CD8-positive, alpha-beta memory T cell (primary cell): Measurements from ENCODE around the gene ERAP2. TPM values are rescaled to one million over a fixed set of nuclear protein-coding genes. Genes with fewer than 3 reads are reported as not detected.

Source experiments
- CTCF ChIA-PET: fragments of 350-600 bp; sonication (Branson Sonifier 250); formaldehyde crosslinking; loops from one replicate; lab custom pipeline; 2021; ENCODE audit warnings: antibody characterized with exemption; lab: Charles Lee
- POLR2A ChIA-PET: fragments of 350-600 bp; sonication (Branson Sonifier 250); formaldehyde crosslinking; loops from one replicate; lab custom pipeline; 2021; ENCODE audit warnings: antibody characterized with exemption; lab: Charles Lee
- DNase-seq, 5 donors: peaks; one replicate each; pipeline versions ENCODE4 v3.0.0 to v3.0.0-alpha.2; 2020 to 2022; ENCODE audit warnings: mixed read lengths in 1 of 5
- H3K27ac ChIP-seq: one replicate; pipeline ENCODE4 v1.7.0; 2013; ENCODE audit warnings: low read depth, mild to moderate bottlenecking, low read length, moderate library complexity
- H3K27me3 ChIP-seq: 2 replicates; pipeline ENCODE4 v1.7.0; 2013; ENCODE audit warnings: low read length, mild to moderate bottlenecking; ENCODE audit not compliant: insufficient read depth, poor library complexity, severe bottlenecking
- H3K36me3 ChIP-seq: 2 replicates; pipeline ENCODE4 v1.7.0; 2013; ENCODE audit warnings: mild to moderate bottlenecking, low read length, moderate library complexity; ENCODE audit not compliant: insufficient read depth
- H3K4me1 ChIP-seq: 2 replicates; pipeline ENCODE4 v1.7.0; 2013; ENCODE audit warnings: mild to moderate bottlenecking, low read length, moderate library complexity; ENCODE audit not compliant: insufficient read depth
- H3K4me3 ChIP-seq: 2 replicates; pipeline ENCODE4 v1.7.0; 2013; ENCODE audit warnings: mild to moderate bottlenecking, low read length
- H3K9me3 ChIP-seq: 2 replicates; pipeline ENCODE4 v1.7.0; 2013; ENCODE audit warnings: mild to moderate bottlenecking, low read length
- H3K27ac Mint-ChIP-seq, 8 donors: one replicate each; pipeline ENCODE4 v1.8.0; 2020 to 2021; ENCODE audit warnings: mixed read lengths in 8 of 8, mild to moderate bottlenecking in 6 of 8, inconsistent platforms in 3 of 8, moderate library complexity in 3 of 8
- H3K27me3 Mint-ChIP-seq, 2 donors: one replicate each; pipeline ENCODE4 v1.8.0; 2020 to 2021; ENCODE audit warnings: mixed read lengths in 2 of 2, mild to moderate bottlenecking in 1 of 2, moderate library complexity in 1 of 2
- H3K36me3 Mint-ChIP-seq, 3 donors: one replicate each; pipeline ENCODE4 v1.8.0; 2020 to 2021; ENCODE audit warnings: mixed read lengths in 3 of 3, inconsistent platforms in 1 of 3, mild to moderate bottlenecking in 1 of 3
- H3K4me1 Mint-ChIP-seq, 3 donors: one replicate each; pipeline ENCODE4 v1.8.0; 2020 to 2021; ENCODE audit warnings: mixed read lengths in 3 of 3, inconsistent platforms in 1 of 3, mild to moderate bottlenecking in 1 of 3
- H3K4me3 Mint-ChIP-seq, 7 donors: one replicate each; pipeline ENCODE4 v1.8.0; 2020 to 2021; ENCODE audit warnings: mixed read lengths in 7 of 7, mild to moderate bottlenecking in 6 of 7, moderate library complexity in 4 of 7, inconsistent platforms in 2 of 7
- H3K9me3 Mint-ChIP-seq, 5 donors: one replicate each; pipeline ENCODE4 v1.8.0; 2020 to 2022; ENCODE audit warnings: mixed read lengths in 5 of 5, mild to moderate bottlenecking in 3 of 5, moderate library complexity in 2 of 5, inconsistent platforms in 1 of 5
- polyA plus RNA-seq: library from polyadenylated mRNA; unstranded; fragments of 300-500 nt; fragmentation: Illumina TruSeq; gene quantifications from one replicate; pipeline ENCODE4 v1.2.3, GENCODE V29; 2021
- total RNA-seq, 2 experiments: library from RNA; stranded (reverse); gene quantifications; one replicate each; pipeline ENCODE4 v1.2.3, GENCODE V29; 2021

Gene ERAP2
- total and polyA plus RNA-seq, 3 experiments from 2014 or later, result 37.0 to 128 (median 41.4) TPM

DNA sequence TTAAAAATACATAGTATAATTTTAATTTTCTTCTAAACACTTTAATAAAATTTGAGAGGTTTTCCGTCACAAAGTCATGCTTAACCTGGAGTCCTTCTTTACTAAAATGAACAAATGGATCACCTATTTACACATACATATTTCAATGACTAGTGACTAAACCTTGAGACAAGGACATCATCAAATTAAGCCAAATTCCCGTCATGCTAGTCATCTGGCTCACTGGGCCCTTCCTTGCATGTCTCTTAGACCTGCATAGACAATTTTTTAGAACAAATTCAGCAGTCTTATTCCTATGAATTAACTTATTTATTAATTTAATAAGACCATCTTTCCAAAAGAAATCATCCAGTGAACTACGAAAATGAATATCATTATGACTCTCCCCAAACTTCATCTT lies 26.6 kb downstream of the ERAP2 start:
- Histone ChIP-seq H3K9me3 (no peaks in the 10 kb centered on the region), H3K27ac (no peak overlapping the region), H3K4me1 (no peaks in the 10 kb centered on the region), H3K36me3 (peaks cover 30% of the 10 kb centered on the region), H3K4me3 (no peak overlapping the region), H3K27me3 (no peaks in the 10 kb centered on the region)
- Mint-ChIP-seq H3K36me3 (peaks cover 5 to 82% (median 28%) of the 10 kb centered on the region in 3 donors), H3K4me3 (no peak overlapping the region), H3K9me3 (no peaks in the 10 kb centered on the region), H3K4me1 (peaks cover 6 to 17% (median 6%) of the 10 kb centered on the region in 3 donors), H3K27me3 (no peaks in the 10 kb centered on the region), H3K27ac (peak overlapping the region in 1 of 8 donors; percentile 66)
- no peak for DNase-seq
- CTCF ChIA-PET, result interaction anchor here (1.7 kb wide), 1 partner anchor 34 kb away, joined by 3 read pairs; no protein-coding TSS in a partner anchor
- POLR2A ChIA-PET, result no interaction called here

DNA sequence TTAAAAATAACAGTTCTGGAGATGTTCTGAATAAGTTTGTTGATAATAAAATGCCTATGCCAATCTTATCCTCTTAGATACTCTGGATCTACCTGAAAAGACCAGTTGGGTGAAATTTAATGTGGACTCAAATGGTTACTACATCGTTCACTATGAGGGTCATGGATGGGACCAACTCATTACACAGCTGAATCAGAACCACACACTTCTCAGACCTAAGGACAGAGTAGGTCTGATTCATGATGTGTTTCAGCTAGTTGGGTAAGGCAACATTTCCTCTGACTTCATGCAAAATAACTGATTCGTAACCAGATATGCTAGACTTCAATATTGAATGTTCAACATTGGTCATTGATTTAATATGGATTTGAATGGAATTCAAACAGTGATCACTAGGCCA lies 27.0 kb downstream of the ERAP2 start:
- Mint-ChIP-seq H3K4me1 (peaks cover 6 to 17% (median 6%) of the 10 kb centered on the region in 3 donors), H3K36me3 (peaks cover 5 to 84% (median 29%) of the 10 kb centered on the region in 3 donors), H3K9me3 (no peaks in the 10 kb centered on the region), H3K27ac (peak overlapping the region in 1 of 8 donors; percentile 66), H3K27me3 (no peaks in the 10 kb centered on the region), H3K4me3 (no peak overlapping the region)
- Histone ChIP-seq H3K9me3 (no peaks in the 10 kb centered on the region), H3K27me3 (no peaks in the 10 kb centered on the region), H3K27ac (no peak overlapping the region), H3K4me3 (no peak overlapping the region), H3K36me3 (peaks cover 33% of the 10 kb centered on the region), H3K4me1 (no peaks in the 10 kb centered on the region)
- ChIA-PET CTCF (interaction anchor here (1.7 kb wide), 1 partner anchor 34 kb away, joined by 3 read pairs; no protein-coding TSS in a partner anchor), POLR2A (no interaction called here)
- DNase-seq, result no peak

DNA sequence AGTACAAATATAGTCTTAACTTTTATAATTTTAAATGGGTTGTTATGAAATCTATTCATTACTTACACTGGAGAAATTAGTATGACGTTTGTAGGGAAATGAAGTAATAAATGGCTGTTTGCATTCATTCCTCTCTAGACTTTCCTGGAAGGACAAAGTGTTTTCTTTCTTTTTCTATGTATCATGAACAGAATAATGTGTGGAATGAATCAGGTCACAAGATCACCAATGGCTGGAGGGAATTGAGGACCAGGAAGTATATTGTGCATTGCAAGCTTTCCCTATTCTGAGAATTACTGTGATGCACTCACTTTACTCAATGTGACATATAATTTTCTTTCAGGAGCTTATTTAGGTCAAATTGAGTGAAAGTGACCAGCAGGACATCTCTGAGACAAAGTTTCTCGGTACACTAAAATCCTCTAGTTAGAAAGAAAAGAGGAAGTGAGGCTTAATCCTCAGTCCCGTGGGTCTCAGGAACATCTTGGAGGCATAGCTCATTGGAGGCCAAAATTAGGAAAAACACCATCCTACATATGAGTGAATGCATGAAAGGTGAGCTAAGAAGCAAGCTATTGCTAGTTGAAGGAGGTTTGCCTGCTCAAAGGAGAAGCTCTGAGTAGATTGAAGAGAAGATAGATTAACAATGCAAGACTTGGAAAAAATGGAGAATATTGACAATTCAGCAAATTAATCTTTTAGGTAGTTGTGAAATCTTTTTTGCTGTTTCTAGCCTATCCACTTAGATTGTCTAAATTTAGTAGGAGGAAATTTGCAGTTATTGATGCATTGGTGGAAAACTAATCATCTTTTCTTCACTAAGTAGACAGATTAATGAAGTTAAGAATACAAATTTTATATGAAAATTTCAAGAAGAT lies 28.0 kb downstream of the ERAP2 start:
- no peak overlapping the region for H3K27ac ChIP-seq
- H3K27me3 ChIP-seq, result no peaks in the 10 kb centered on the region
- H3K27ac Mint-ChIP-seq, result peak overlapping the region in 4 of 8 donors; percentile 3 to 85 (median 56)
- ChIA-PET CTCF (interaction anchor here (1.0 kb wide), 1 partner anchor 36 kb away, joined by 3 read pairs; no protein-coding TSS in a partner anchor), POLR2A (no interaction called here)
- no peak overlapping the region for H3K4me3 ChIP-seq
- no peak overlapping the region for H3K4me3 Mint-ChIP-seq
- H3K9me3 ChIP-seq, result no peaks in the 10 kb centered on the region
- H3K4me1 ChIP-seq, result no peaks in the 10 kb centered on the region
- no peak for DNase-seq
- H3K9me3 Mint-ChIP-seq, result no peaks in the 10 kb centered on the region
- no peaks in the 10 kb centered on the region for H3K27me3 Mint-ChIP-seq
- H3K36me3 Mint-ChIP-seq, result peaks cover 0 to 85% (median 31%) of the 10 kb centered on the region in 3 donors
- H3K4me1 Mint-ChIP-seq, result peaks cover 2 to 12% (median 4%) of the 10 kb centered on the region in 3 donors
- peaks cover 38% of the 10 kb centered on the region for H3K36me3 ChIP-seq

DNA sequence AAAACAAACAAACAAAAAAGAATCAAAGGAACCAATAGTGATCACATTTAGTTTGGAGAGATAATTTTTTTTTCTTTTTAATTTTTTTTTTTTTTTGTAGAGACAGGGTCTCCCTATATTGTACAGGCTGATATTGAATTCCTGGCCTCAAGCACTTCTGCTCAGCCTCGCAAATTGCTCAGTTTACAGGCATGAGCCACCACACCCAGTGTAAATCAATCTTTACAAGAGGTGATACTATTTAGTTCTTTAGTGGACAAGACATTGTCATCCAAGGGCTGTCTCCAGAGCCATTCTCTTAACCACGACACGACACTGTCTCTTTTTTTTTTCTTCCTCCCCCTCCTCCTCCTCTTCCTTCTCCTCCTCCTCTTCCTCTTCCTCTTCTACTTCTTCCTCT lies 29.6 kb downstream of the ERAP2 start:
- ChIA-PET POLR2A (no interaction called here), CTCF (no interaction called here)
- Histone ChIP-seq H3K27me3 (no peaks in the 10 kb centered on the region), H3K4me1 (no peaks in the 10 kb centered on the region), H3K36me3 (peaks cover 39% of the 10 kb centered on the region), H3K9me3 (no peaks in the 10 kb centered on the region), H3K27ac (no peak overlapping the region), H3K4me3 (no peak overlapping the region)
- DNase-seq, result no peak
- no peaks in the 10 kb centered on the region for H3K9me3 Mint-ChIP-seq
- peaks cover 2 to 12% (median 4%) of the 10 kb centered on the region in 3 donors for H3K4me1 Mint-ChIP-seq
- no peak overlapping the region for H3K4me3 Mint-ChIP-seq
- H3K27me3 Mint-ChIP-seq, result no peaks in the 10 kb centered on the region
- peak overlapping the region in 3 of 8 donors; percentile 61 to 80 (median 80) for H3K27ac Mint-ChIP-seq
- H3K36me3 Mint-ChIP-seq, result peaks cover 0 to 85% (median 21%) of the 10 kb centered on the region in 3 donors

DNA sequence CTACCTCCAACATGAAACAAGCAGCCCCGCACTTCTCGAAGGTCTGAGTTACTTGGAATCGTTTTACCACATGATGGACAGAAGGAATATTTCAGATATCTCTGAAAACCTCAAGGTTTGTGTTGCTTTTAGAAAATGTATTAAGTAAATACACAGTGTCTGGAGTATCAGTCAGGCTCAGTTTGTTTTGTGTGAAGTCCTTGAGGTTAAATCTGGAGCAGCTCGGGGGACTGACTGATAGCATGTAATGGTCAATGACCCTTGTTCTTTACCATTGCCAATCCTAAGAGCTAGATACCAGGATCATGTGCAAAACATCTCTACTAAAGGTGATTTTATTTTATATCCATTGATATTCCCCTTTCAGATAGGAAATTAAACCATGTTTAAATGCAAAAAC lies 32.7 kb downstream of the ERAP2 start:
- ChIA-PET POLR2A (interaction anchor here (0.5 kb wide), 1 partner anchor 101 kb away, joined by 9 read pairs; no protein-coding TSS in a partner anchor), CTCF (interaction anchor here (0.7 to 0.9 kb wide), 2 partner anchors 40 to 42 kb away, joined by 3 read pairs; no protein-coding TSS in a partner anchor)
- no peak overlapping the region for H3K27ac ChIP-seq
- peak overlapping the region in 1 of 8 donors; percentile 46 for H3K27ac Mint-ChIP-seq
- H3K36me3 Mint-ChIP-seq, result peaks cover 5 to 79% (median 13%) of the 10 kb centered on the region in 3 donors
- H3K27me3 ChIP-seq, result no peaks in the 10 kb centered on the region
- no peaks in the 10 kb centered on the region for H3K27me3 Mint-ChIP-seq
- no peak for DNase-seq
- peaks cover 0 to 4% (median 2%) of the 10 kb centered on the region in 3 donors for H3K4me1 Mint-ChIP-seq
- peaks cover 31% of the 10 kb centered on the region for H3K36me3 ChIP-seq
- no peak overlapping the region for H3K4me3 Mint-ChIP-seq
- no peaks in the 10 kb centered on the region for H3K9me3 Mint-ChIP-seq
- no peak overlapping the region for H3K4me3 ChIP-seq
- H3K9me3 ChIP-seq, result no peaks in the 10 kb centered on the region
- H3K4me1 ChIP-seq, result no peaks in the 10 kb centered on the region

DNA sequence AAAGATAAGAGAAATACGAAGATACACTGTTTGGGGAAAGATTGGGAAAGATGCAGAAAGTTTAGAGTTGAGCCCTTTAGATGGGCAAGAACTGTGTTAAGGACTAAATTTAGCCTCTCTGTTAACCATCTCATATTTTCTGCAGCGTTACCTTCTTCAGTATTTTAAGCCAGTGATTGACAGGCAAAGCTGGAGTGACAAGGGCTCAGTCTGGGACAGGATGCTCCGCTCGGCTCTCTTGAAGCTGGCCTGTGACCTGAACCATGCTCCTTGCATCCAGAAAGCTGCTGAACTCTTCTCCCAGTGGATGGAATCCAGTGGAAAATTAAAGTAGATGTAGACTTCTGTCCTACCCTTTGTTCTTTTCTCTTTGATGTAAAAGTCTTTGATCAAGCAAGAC lies 33.1 kb downstream of the ERAP2 start:
- Mint-ChIP-seq H3K9me3 (no peaks in the 10 kb centered on the region), H3K4me1 (peaks cover 0 to 6% (median under 1%) of the 10 kb centered on the region in 3 donors), H3K27me3 (no peaks in the 10 kb centered on the region), H3K36me3 (peaks cover 9 to 79% (median 13%) of the 10 kb centered on the region in 3 donors), H3K4me3 (no peak overlapping the region), H3K27ac (peak overlapping the region in 1 of 8 donors; percentile 26)
- CTCF ChIA-PET, result interaction anchor here (0.9 kb wide), 1 partner anchor 42 kb away, joined by 3 read pairs; no protein-coding TSS in a partner anchor
- POLR2A ChIA-PET, result interaction anchor here (0.5 kb wide), 1 partner anchor 101 kb away, joined by 9 read pairs; no protein-coding TSS in a partner anchor
- Histone ChIP-seq H3K27ac (no peak overlapping the region), H3K4me1 (no peaks in the 10 kb centered on the region), H3K4me3 (no peak overlapping the region), H3K36me3 (peaks cover 31% of the 10 kb centered on the region), H3K27me3 (no peaks in the 10 kb centered on the region), H3K9me3 (no peaks in the 10 kb centered on the region)
- no peak for DNase-seq

DNA sequence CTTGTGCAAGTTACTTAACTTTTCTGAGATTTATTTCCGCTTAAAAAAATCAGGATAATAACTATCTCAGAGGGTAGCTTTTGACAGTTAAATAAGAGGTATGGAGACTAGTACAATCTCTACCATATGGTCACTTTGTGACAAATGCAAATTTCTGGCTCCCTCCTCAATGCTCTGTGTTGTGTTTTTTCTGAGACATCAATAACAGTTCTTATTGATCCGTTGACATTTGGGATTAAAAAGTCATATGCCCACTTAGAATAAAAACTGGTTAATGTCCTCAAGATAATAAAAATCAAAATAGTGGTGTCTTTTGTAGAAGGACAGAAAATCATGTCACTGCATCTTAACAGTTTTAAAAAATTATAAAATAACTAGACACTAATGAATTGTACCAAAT lies 34.8 kb downstream of the ERAP2 start:
- DNase-seq, result no peak
- Mint-ChIP-seq H3K4me1 (peaks cover 0 to 7% (median 2%) of the 10 kb centered on the region in 3 donors), H3K9me3 (no peaks in the 10 kb centered on the region), H3K27ac (no peak overlapping the region), H3K27me3 (no peaks in the 10 kb centered on the region), H3K36me3 (peaks cover 11 to 74% (median 16%) of the 10 kb centered on the region in 3 donors), H3K4me3 (no peak overlapping the region)
- CTCF ChIA-PET, result no interaction called here
- no peaks in the 10 kb centered on the region for H3K27me3 ChIP-seq
- POLR2A ChIA-PET, result no interaction called here
- H3K9me3 ChIP-seq, result no peaks in the 10 kb centered on the region
- peaks cover 31% of the 10 kb centered on the region for H3K36me3 ChIP-seq
- H3K4me1 ChIP-seq, result no peaks in the 10 kb centered on the region
- no peak overlapping the region for H3K4me3 ChIP-seq
- H3K27ac ChIP-seq, result no peak overlapping the region

DNA sequence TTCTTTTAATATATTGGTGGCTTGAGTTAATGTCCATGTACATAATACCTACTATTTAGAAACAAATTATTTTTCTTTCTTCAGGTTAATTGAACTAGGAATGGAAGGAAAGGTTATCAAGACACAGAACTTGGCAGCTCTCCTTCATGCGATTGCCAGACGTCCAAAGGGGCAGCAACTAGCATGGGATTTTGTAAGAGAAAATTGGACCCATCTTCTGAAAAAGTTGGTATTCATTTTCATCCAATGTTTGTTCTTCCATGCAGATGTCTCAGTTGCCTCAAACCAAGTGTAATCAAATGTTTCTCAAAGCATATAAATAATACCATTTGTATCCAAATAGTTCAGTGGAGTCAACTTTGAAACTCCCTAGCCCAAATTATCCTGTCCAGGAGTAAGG lies 36.9 kb downstream of the ERAP2 start:
- no peaks in the 10 kb centered on the region for H3K27me3 Mint-ChIP-seq
- Histone ChIP-seq H3K4me3 (no peak overlapping the region), H3K27me3 (no peaks in the 10 kb centered on the region), H3K36me3 (peaks cover 36% of the 10 kb centered on the region), H3K4me1 (no peaks in the 10 kb centered on the region), H3K27ac (no peak overlapping the region), H3K9me3 (no peaks in the 10 kb centered on the region)
- H3K9me3 Mint-ChIP-seq, result no peaks in the 10 kb centered on the region
- DNase-seq, result no peak
- CTCF ChIA-PET, result no interaction called here
- H3K4me3 Mint-ChIP-seq, result no peak overlapping the region
- H3K36me3 Mint-ChIP-seq, result peaks cover 11 to 78% (median 17%) of the 10 kb centered on the region in 3 donors
- peaks cover 2 to 10% (median 3%) of the 10 kb centered on the region in 3 donors for H3K4me1 Mint-ChIP-seq
- peak overlapping the region in 4 of 8 donors; percentile 7 to 87 (median 28) for H3K27ac Mint-ChIP-seq
- POLR2A ChIA-PET, result no interaction called here
